ENCODE data around the gene CCDC78. TPM values are rescaled to one million over a fixed set of nuclear protein-coding genes. Genes with fewer than 3 reads are reported as not detected.

Gene CCDC78
- total and polyA plus RNA-seq, 2 of the 13 experiments (the other 11 are each of a cell fraction or from before 2014, with no cell fraction given) = 0.53 to 1.5 TPM

DNA sequence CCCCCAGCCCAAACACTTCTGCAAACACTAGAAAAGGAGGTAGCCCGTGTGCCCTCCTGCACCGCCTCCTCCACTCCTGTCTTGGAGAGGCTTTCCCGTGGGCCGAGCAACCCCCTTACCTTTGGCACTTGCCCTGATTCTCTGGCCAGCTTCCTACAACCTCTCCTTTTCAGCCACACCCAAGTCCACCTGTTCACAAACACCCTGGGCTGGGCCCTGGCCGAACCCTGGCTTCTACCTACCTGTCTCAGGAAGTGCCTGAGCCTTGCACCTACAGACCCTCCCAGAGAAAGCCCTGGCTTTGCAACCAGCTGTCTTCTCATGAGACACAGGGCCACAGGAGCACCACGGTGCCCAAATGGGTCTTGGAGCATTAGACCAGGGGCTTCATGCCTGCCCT is 7.3 kb downstream of the CCDC78 start:
- Histone ChIP-seq H3K36me3 (replicated peaks in 1 of 2; ENCODE audit: control insufficient read depth in 1 of 2, insufficient read depth in 2 of 2, low read length in 2 of 2) (no peaks in the 10 kb centered on the region), H2AFZ (ENCODE audit: low read length) (no peak overlapping the region), H3K27me3 (ENCODE audit: control insufficient read depth in 1 of 2, insufficient read depth in 2 of 2, low read length in 2 of 2) (no peaks in the 10 kb centered on the region), H3K4me1 (ENCODE audit: insufficient read depth, low read length) (peaks cover 47% of the 10 kb centered on the region), H3K4me2 (ENCODE audit: low read depth, low read length) (no peak overlapping the region), H3K9me3 (ENCODE audit: low read length) (no peaks in the 10 kb centered on the region), H3K4me3 (replicated peaks in 1 of 3; ENCODE audit: insufficient read depth in 1 of 3, low read depth in 2 of 3, low read length in 3 of 3) (no peak overlapping the region), H3K27ac (ENCODE audit: extremely low read length, insufficient read depth, low read length) (no peak overlapping the region), H3K79me2 (ENCODE audit: insufficient read depth, low read length) (peaks cover 3% of the 10 kb centered on the region), H3K9ac (ENCODE audit: insufficient read depth, low read depth, low read length) (no peak overlapping the region), H4K20me1 (ENCODE audit: insufficient read depth, low read length) (peaks cover 5% of the 10 kb centered on the region)
- DNase-seq (ENCODE audit: low spot score) = no peak
- ChIA-PET POLR2A (no interaction called here), CTCF (ENCODE audit: low intra/inter-chr PET ratio, low total read pairs) (no interaction called here)
- BruUV-seq (replicated peaks) = no TSS peak
- no peak for ATAC-seq
- intact Hi-C loops (cut with micrococcal nuclease; ENCODE audit: unreplicated experiment) (no loop called here), in situ Hi-C loops (cut with HindIII; ENCODE audit: extremely low pct_ligation_motif_present, low pct_unique_long_range_greater_than_20kb) (no loop called here)
- TF ChIP-seq GMEB2 (CRISPR knock-in tag; IDR thresholded peaks at IDR 0.05; ENCODE audit: low read depth) = no peak
- peak in 1 of 2 experiments; percentile 6; a peak in 1 of 4 replicates for TF ChIP-seq POLR2A (IDR thresholded peaks at IDR 0.05; ENCODE audit: insufficient read depth in 1 of 2, low read depth in 2 of 2, low read length in 2 of 2)
- TF ChIP-seq AGO2 (optimal IDR thresholded peaks at IDR 0.05; ENCODE audit: low read depth, low read length) = peak; percentile 4
- 86% methylated on average over 6 of the region's 6 CpGs for WGBS (ENCODE audit: low lambda C conversion rate)
- no peak for FAIRE-seq

GRCh38 chr16:718389-718788 is 7.9 kb downstream of the CCDC78 start:
- POLR2A ChIA-PET = no interaction called here
- intact Hi-C loops (cut with micrococcal nuclease; ENCODE audit: unreplicated experiment) (no loop called here), in situ Hi-C loops (cut with HindIII; ENCODE audit: extremely low pct_ligation_motif_present, low pct_unique_long_range_greater_than_20kb) (no loop called here)
- Histone ChIP-seq H3K4me1 (ENCODE audit: insufficient read depth, low read length) (peaks cover 50% of the 10 kb centered on the region), H3K9ac (ENCODE audit: insufficient read depth, low read depth, low read length) (no peak overlapping the region), H3K4me2 (ENCODE audit: low read depth, low read length) (no peak overlapping the region), H3K4me3 (replicated peaks in 1 of 3; ENCODE audit: insufficient read depth in 1 of 3, low read depth in 2 of 3, low read length in 3 of 3) (no peak overlapping the region), H3K27ac (ENCODE audit: extremely low read length, insufficient read depth, low read length) (no peak overlapping the region), H4K20me1 (ENCODE audit: insufficient read depth, low read length) (peaks cover 5% of the 10 kb centered on the region), H2AFZ (ENCODE audit: low read length) (no peak overlapping the region), H3K36me3 (replicated peaks in 1 of 2; ENCODE audit: control insufficient read depth in 1 of 2, insufficient read depth in 2 of 2, low read length in 2 of 2) (no peaks in the 10 kb centered on the region), H3K9me3 (ENCODE audit: low read length) (no peaks in the 10 kb centered on the region), H3K27me3 (ENCODE audit: control insufficient read depth in 1 of 2, insufficient read depth in 2 of 2, low read length in 2 of 2) (no peaks in the 10 kb centered on the region), H3K79me2 (ENCODE audit: insufficient read depth, low read length) (peaks cover 3% of the 10 kb centered on the region)
- BruUV-seq (replicated peaks) = no TSS peak
- no peak for TF ChIP-seq ATM (IDR thresholded peaks at IDR 0.05; ENCODE audit: borderline replicate concordance)
- no peak for TF ChIP-seq NFE2L2 (IDR thresholded peaks at IDR 0.05; ENCODE audit: low read length)
- peak; percentile 49 for TF ChIP-seq AGO1 (IDR thresholded peaks at IDR 0.05; ENCODE audit: low read depth, low read length, poor library complexity, severe bottlenecking)
- WGBS (ENCODE audit: low lambda C conversion rate) = 100% methylated on average over 6 of the region's 9 CpGs
- DNase-seq (ENCODE audit: low spot score) (no peak), ATAC-seq (no peak), FAIRE-seq (no peak)
- CTCF ChIA-PET (ENCODE audit: low intra/inter-chr PET ratio, low total read pairs) = no interaction called here
